ENCODE results near the gene SCIN.

GRCh38 chr7:12588259-12588904 is 17.9 kb downstream of the SCIN start:
- TF ChIP-seq, protein P1, sequence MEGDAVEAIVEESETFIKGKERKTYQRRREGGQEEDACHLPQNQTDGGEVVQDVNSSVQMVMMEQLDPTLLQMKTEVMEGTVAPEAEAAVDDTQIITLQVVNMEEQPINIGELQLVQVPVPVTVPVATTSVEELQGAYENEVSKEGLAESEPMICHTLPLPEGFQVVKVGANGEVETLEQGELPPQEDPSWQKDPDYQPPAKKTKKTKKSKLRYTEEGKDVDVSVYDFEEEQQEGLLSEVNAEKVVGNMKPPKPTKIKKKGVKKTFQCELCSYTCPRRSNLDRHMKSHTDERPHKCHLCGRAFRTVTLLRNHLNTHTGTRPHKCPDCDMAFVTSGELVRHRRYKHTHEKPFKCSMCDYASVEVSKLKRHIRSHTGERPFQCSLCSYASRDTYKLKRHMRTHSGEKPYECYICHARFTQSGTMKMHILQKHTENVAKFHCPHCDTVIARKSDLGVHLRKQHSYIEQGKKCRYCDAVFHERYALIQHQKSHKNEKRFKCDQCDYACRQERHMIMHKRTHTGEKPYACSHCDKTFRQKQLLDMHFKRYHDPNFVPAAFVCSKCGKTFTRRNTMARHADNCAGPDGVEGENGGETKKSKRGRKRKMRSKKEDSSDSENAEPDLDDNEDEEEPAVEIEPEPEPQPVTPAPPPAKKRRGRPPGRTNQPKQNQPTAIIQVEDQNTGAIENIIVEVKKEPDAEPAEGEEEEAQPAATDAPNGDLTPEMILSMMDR (IDR thresholded peaks at IDR 0.05): no peak
- TF ChIP-seq REST (IDR thresholded peaks at IDR 0.05; ENCODE audit: insufficient read depth in 1 of 2, low read depth in 2 of 2, low read length in 1 of 2) (no peak), SIN3A (IDR thresholded peaks at IDR 0.05; ENCODE audit: borderline replicate concordance, insufficient read depth, low read depth, low read length) (no peak), POLR2AphosphoS5 (IDR thresholded peaks at IDR 0.05; ENCODE audit: low read depth, low read length) (no peak)

Data from Panc1 (cell line).